HG02840 (cell line): Measurements from ENCODE around the gene FSTL4.

Experiments used
- ATAC-seq: cut with Tn5 transposase; IDR thresholded peaks from one replicate; pipeline ENCODE4 v1.9.1; 2021; ENCODE audit warnings: mild to moderate bottlenecking, moderate library complexity, moderate number of reproducible peaks; ENCODE audit not compliant: unreplicated experiment, low FRiP score

Gene FSTL4

DNA sequence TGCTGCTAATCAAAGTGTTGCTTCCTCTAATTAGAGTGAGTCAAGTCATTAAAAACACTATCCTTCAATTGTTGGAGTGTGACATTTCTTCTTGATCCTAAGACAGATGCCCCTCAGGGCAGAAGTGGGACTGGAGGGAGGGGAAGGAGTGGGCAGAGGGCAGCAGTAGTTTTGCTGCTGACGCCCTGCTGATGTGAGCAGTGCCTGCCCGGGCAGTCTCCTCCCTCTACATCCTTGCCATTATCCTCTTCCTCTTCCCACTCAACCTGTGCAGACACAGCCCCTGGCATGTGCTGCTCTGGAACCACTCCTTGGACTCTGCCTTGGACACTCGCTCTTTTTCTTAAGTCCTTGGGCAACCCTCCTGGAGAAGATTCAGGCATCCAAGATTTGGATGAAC, 328.0 kb downstream of the FSTL4 start:
- no peak for ATAC-seq

DNA sequence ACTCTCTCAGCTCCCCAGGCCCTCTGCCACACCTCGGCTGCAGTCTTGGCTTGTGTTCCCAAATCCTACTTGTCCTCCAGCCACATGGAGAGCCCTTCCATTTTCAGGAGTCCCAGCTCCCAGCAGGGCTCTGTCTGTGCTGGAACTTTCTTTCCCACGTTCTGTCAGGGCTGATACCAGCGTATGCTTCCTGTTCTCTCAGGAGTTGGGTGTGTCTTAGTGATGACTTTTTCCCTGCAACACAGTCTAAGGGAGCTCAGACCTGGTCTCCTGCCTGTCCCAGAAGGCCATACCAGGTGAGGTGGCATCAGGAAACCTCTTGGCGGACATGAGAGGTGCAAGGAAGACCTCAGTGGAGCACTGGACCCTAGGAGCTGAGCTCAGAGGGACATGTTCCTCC, 334.0 kb downstream of the FSTL4 start:
- ATAC-seq, result no peak

DNA sequence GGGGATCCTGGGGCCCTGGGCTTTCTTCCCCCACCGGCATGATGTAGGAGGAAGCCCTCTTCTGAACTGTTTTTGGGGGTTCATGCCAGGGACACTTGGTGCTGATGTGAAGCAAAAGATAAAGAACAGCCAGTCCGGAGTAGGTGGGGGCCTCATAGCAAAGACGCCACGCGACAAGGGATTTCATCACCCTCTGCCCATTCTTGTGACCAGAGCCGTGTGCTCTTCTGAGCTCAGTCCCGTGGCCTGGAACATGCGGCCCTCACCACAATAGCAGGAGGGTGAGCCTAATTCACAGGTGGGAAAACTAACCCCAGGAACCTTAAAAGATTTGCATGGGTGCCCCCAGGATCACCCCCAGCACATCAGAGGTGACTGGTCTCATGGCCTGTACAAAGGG, 334.6 kb downstream of the FSTL4 start:
- no peak for ATAC-seq

DNA sequence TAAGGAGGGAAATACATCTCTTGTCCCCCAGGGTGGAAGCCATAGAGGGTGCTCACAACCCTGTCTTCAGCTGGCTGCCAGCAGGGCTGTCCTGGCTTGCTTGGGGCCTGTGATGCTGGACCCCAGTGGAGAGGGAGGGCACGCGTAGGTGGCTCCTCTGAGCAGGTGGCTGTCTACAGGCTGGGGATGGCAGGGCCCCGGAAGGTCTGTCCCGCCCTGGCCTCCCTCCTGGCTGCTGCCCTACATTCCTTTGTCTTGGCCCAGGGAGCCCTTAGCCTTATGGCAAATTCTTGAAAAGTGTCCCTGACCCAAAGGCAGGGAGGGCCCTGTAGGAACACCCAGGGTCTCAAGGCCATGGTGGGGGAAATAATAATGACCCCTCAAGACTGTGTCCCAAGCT, 336.2 kb downstream of the FSTL4 start:
- no peak for ATAC-seq

DNA sequence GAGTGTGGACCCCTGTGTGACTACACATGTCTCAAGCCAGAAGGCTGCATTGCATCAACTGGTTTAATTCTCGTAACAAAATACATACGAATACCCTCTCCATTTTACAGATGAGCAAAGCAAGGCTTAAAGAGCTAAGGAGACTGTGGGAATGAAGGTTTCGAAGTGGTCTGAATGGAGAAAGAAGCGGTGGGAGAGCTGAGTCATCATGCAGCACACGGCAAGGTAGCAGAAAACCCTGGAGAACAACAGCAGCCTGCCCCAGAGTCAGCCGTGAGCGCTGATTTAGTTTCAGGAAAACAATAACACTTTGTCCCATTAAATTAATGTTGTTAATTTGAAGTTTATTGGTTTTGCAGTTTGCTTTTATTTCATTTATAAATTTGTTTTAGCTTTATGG, 336.7 kb downstream of the FSTL4 start:
- no peak for ATAC-seq

DNA sequence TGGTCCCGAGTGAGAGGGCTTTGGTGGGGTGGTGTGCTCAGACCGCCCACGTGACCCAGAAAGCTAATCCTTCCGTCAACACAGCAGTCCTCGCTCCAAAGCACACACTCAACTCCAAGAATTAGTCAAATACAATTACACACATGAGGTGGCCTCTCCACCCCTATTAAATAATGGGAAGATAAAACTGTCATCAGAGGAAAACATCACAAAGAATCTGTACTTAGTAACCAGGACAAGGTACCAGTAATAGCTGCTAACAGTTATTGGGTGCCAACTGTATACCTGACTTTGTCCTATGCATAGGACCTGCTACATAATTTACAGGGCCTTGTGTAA, 337.8 kb downstream of the FSTL4 start:
- no peak for ATAC-seq

DNA sequence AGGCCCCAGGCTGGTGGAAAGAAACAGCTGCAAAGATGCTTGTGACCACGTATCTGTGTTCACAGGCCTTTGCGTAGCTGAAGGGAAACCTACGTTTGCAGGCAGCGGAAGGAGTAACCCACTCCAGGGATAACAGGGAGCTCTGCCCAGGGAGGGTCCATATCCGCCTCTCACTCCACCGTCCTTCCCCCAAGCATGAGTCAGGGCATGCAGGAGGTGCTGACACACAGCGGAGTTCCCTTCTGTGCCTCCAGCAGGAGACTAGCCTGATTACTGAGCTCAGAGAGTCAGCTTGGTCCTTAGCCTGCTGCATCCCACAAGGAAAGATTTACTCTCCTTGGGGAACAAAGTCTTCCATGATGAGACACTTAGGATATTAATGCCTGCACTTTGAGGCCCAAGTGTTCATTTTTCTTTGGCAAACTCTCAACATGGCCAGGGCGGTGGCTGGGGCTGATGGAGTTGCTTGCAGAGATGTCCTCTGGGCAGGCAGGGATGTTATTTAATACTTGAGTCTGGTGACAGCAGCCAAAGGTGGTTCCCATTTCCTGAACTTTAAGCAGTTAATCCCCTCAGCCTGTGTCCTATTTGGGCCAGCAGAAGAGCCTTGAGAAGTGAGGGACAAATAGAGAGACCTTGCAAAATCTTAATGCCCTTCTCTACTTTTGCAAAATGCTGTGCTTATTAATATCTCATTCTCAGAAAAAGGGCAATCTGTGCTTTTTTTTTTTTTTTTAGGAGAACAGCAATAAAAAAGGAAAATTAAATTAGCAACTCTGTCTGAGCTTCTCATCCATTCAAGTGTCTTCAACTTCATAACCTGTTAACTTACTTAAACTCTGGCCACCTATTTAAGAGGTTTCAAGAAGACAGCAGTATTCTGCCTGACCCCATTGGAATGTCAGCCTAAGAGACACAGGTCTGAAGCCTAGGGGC, 338.4 kb downstream of the FSTL4 start:
- ATAC-seq, result no peak

DNA sequence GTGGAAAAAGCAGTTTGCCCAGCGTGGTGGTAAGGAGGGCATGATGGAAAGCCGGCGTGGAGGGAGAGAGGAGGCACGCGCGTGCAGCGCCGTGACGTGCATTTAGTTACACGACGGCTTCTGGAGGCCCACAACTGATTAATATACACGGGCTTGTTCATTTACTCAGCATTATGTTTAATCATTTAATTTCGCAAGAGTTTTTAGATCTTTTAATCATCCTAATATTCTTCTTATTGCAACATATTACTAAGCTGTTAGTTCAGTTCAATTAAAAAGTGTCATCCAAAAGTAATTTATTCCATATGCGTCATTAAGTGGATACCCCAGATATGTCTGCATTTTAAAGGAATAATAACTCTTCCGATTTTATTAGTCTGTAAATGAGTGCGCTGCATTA, 340.0 kb downstream of the FSTL4 start:
- no peak for ATAC-seq

DNA sequence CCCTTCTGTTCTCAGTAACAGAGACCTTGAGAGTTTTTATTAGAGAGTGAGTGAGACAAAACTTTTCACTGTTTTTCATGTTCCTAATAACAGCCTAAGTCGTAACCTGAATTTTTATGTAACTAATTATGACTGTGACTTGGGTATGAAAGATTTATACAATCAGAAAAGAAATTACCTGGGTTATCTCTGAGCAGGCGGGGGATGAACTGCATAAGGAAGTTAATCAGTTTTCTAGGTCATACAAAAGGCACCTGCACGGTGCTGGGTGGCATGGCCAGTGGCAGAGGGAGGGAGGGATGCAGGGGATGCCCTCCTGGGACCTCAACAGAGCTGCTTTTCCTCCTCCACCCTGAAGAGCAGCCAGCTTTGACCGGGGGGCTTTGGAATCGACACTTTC, 340.7 kb downstream of the FSTL4 start:
- ATAC-seq, result no peak

DNA sequence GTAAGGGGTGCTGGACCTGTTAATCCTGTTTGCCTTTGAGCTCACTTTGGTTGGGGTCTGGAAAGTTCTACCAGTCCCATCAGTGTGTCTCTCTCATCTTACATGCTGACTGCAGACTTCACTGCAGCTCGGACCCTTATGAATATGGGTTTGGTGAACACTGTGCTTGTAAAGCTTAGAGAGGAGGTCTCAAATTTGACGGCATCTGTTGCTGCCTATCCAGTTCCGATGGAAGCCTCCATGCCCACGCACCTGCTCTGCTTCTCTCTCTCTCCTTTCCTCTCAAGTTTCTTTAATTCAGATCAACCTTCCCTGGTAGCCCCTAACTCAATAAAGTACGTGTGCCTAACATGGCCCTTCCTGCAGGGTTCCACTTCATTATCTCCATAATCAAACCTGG, 342.6 kb downstream of the FSTL4 start:
- ATAC-seq, result no peak

DNA sequence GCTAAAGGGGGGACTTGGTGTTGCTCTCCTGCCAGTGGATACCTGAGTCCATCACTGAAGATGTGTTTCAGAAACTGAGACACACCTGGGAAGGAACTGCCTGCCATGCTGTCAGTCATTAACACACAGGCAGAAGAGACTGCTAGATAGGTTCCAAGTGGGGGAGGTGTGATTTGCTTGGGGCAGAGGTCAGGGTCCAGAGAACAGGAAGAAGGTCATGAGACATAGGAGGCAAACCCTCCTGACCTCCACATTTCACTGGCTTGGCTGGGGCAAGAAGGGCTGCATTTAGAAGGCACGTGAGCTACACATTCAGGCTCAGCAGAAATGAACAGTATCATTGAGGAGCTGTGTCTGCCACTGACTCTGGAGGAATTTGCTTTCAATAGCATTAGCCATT, 344.7 kb downstream of the FSTL4 start:
- ATAC-seq, result no peak

DNA sequence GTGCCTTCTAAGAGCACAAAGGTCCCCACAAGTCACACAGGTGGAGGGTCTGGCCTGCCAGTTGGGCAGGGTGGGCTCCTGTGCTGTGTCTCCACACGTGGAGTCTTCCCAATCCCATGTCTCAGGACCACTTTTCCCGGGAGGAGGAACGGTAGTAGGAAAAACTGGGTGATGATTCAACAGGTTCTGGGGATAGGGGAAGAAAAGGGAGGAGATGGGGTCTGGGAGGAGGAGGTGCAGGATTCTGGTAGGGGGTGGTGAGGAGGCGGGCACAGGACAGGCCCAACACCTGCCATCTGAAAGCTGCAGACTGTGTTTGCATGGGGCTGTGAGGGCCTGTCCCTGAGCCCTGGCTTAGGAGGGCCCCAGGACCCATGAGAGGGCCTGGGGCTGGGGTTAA, 345.4 kb downstream of the FSTL4 start:
- no peak for ATAC-seq

DNA sequence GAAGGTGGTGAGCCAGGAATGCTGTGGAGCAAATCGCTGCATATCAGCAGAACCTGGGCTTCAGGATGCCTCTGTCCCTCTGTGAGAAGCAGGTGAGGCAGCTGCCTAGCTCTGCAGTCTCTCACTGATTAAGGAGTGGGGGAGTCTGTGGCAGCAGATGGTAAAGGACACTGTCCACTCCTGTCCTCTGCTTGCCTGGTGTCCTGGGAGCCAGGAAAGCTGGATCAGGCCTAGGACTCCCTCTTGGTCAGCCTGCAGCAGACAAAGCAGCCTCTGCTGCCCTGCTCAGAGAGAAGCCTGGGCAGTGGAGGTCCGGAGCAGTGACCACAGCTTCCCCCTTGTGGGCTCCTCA, 345.8 kb downstream of the FSTL4 start:
- no peak for ATAC-seq

DNA sequence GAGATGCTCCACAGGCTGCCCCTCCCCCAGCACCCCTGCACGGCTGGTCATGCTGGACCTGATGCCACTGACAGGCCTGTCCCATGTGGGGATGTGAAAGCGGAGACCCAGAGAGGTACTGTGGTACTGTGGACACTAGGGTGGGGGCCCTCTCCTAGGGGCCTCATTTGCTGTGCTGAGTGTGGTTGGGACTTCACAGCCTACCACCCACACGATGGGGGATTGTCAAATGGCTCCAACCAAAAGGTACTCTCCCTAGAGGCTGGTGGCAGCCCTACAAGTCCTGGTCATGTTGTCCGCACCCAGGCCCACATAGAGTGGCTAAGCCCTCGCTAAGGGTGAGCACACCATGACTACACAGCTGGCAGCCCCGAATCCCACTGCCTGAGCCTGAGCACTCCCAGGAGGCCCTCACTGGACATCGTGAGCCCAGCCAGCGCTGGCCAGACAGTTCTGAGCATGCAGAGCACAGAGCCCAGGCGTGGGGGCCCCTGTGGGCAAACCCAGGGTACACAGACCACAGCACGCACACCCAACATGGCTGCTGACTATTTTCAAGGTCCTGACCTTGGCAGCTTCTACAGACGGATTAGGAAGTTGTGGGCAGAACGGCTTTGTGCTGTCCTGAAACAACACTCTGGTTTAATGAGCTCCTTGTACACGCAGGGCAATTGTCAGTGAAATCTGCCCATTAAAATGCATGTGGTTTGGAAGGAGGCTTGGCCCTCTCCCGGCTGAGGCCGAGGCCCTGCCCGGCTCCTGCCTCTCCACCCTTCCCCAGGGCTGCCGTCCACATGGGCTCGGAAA, 346.4 kb downstream of the FSTL4 start:
- ATAC-seq, result no peak

DNA sequence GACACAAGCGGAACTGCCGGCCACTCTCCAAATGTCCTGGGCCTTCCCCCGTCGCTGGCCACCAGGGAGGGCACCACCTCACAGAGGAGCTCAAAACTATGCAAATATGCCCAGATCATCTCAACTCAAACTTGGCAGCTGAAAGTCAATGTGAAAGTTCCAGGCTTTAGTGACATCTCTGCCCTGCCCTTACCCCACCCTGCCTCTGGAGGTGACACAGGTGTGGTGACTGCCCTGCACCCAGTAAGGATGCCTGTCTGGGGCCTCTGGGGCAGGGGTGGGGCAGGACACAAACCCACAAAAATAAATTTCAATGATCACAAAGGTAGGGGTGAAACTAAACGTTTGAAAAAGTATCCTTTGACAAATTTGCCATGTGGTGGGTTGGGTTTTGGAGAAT, 347.1 kb downstream of the FSTL4 start:
- no peak for ATAC-seq

DNA sequence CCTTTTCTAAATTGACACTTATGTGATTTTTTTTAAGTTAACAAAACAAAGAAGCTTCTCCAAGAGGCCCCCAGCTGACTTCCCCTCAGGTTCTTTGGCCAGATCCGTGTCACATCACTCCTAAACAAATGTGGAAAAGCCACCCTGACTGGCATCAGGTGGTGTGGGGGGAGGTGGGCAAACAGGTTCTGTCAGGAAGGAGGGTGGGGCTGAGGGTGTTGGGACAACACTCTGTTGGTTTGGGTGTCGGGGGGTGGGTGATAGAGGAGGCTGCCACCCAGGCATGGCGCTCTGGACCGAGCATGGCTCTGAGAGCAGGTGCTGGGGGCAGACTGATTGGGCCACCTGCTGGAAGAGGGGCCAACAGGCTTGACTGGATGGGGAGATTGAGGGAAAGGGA, 349.7 kb downstream of the FSTL4 start:
- ATAC-seq, result no peak

DNA sequence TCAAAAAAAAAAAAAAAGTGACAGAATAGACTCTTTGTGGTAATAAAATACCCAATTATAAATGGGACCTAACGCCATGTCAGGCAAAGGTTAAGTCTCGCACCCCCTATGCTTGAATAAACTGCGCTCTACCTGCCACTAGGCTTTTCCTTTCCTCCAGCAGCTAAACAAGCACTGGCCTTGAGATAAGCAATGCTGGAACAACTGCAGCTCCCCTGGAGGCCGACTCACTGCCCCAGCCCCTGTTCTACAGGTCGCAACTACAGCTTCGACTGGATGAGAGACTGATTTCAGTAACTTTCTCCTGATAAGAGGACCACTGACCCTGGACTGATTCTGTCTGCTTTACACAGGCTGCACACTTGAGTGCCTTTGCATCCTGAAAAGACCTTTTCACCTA, 350.3 kb downstream of the FSTL4 start:
- no peak for ATAC-seq

DNA sequence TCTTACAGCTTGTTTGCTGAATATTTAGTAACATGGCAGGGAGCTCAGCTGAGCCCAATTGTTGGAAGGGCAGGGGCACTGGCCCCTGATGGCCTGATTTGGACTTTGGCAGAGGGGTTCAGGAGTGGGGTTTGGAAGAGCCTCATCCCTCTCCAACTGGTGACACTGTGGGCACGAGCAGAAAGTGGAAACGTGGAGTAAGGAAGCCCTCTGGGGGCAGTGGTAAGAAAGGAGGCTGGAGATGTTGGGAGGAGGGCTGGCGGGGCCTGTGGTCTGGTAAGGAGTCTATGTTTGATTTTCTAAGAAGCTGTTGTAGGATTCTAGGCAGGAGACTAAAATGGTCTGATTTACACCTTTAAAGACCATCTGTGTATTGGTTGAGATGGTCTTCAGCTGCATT, 351.6 kb downstream of the FSTL4 start:
- no peak for ATAC-seq

DNA sequence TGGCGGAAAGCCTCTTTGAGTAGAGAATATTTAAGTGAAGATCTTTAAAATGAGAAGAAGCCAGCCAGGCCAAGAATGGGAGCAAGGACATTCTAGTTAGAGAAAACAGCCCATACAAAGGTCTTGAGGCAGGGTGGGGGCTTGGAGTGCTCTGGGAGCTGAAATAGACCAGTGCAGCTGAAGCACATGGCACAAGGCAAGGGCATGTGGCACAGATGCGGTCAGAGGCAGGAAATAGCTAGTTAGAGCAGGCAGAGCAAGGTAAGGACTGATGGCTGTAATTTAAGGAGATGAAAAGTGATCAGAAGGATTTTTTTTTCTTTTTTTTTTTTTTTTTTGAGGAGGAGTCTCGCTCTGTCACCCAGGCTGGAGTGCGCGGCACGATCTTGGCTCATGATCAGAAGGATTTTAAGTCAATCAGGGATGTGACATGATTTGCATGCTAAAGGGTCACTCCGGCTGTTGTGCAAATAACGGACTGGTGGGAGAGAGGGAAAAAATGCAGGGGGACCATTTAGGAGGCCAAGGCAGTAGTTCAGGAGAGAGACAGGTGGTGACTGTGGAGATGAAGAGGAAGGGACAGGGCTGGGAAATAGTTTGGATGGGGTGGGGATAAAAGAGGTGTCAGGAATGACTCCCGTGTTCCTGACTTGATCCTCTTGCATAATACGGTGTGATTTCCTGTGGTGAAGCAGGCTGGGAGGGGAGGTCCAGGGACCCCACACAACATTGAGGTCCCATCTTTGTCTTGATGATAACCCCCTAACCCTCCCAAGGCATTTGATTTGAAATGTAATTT, 352.9 kb downstream of the FSTL4 start:
- ATAC-seq, result no peak

DNA sequence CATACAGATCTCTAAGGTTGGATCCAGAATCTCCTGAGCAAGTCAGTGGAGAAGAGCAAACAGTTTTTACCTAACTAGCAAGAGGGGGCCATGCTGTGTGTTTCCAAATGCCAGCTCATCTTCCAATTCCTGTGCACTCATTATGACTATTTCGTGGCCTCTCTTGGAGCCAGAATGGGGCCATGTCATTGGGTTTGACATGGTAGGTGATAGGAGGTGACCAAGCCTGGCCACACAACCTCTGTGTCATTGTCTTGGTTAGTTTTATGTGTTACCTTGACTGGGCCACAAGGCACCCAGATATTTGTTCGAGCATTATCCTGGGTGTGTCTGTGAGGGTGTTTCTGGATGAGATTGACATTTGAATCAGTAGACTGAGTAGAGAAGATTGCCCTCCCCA, 354.4 kb downstream of the FSTL4 start:
- ATAC-seq, result no peak

DNA sequence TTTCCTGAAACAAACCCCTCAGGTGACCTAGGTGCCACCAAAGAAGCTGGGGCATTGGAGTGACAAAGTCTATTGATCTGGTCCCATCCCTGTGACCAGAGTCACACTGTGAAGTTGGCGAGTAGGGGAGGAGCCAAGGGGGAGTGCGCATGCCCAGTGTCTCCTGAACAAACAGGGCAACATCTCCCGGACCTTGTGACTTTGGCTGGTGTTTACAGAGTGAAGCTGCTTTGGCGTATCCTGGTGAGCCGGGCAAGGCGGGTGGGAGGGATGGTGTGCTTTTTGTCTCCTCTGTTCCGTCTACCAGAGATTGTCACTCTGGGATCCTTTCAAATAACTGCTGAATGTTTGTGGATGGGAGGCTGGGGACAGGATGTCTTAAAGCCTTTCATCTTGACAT, 356.1 kb downstream of the FSTL4 start:
- no peak for ATAC-seq
